WERI-Rb-1 (cell line): ENCODE data around the gene DBI.
A peak's percentile ranks its signal among the peaks of the same experiment; 100 is the strongest.

Experiments used
- DNase-seq: peaks from one replicate; pipeline ENCODE4 v3.0.0-alpha.2; 2020
- H3K27ac ChIP-seq: fragments of 250-450 bp; sonication (Bioruptor Pico); 2 replicates; pipeline ENCODE4 v1.5.1; 2020; ENCODE audit warnings: mild to moderate bottlenecking, moderate library complexity
- H3K27me3 ChIP-seq: fragments of 250-450 bp; sonication (Bioruptor Pico); 2 replicates; pipeline ENCODE4 v1.5.1; 2021; ENCODE audit warnings: mild to moderate bottlenecking, low read depth, moderate library complexity; ENCODE audit not compliant: insufficient read depth, severe bottlenecking
- H3K36me3 ChIP-seq: fragments of 250-450 bp; sonication (Bioruptor Pico); 2 replicates; pipeline ENCODE4 v1.5.1; 2020; ENCODE audit warnings: mild to moderate bottlenecking, moderate library complexity
- H3K4me3 ChIP-seq: 2 replicates; pipeline ENCODE4 v1.5.1; 2011; ENCODE audit warnings: low read depth, mild to moderate bottlenecking, control low read depth, low read length
- H3K9me3 ChIP-seq: fragments of 250-450 bp; sonication (Bioruptor Pico); 2 replicates; pipeline ENCODE4 v1.5.1; 2021; ENCODE audit warnings: mild to moderate bottlenecking, moderate library complexity; ENCODE audit not compliant: severe bottlenecking
- TF ChIP-seq, protein P1 (sequence below): IDR thresholded peaks from 2 replicates; pipeline ENCODE4 v1.5.1; 2011; ENCODE audit warnings: low read depth, mild to moderate bottlenecking, control low read depth, inconsistent platforms, low read length

Gene DBI

DNA sequence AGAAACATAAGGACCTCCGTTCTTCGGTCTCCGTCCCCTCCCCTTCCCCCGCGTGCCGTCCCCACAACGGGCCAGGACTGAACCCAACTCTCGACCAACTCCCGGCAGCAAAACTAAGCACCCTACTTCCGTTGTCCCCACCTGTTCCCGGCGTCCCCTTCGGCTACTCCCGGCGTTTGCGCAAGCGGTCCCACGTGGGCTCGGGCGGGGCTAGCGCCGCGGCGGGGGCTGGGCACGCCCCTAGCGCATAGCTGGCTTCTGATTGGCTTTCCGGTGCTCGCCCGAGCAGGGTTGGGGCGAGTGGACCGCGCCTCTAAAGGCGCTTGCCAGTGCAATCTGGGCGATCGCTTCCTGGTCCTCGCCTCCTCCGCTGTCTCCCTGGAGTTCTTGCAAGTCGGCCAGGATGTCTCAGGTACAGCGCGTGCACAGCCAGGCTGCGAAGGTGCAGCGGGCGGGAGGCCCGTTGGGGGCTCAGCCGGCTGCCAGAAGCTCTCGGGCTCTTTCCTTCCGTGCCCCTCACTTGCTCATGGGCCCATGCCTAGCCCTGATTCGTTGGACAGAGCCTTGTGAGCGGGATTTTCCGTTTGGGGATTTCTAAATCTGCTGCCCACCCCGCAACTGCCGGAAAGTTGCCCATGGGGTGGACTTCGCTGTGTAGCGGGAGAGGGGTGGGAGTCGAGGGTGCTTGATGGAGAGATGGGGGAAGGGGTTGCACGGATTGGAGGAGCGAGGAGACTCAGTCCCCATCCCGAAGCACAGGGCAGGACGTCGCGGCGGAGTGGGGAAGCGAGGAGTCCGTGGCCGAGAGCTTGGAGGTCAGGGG, at the start of gene DBI, which contains the start of gene C2orf76:
Gene DBI, plus strand, starts transcription at position 329 of the 823 bp plus-strand sequence. Its CDS starts 75 bp downstream, at position 404.
Gene C2orf76, minus strand, starts transcription at position 186 of the 823 bp plus-strand sequence. CDS start 26,875 bp downstream, outside the sequence.
- DNase-seq, result peak; percentile 96
- peak within 1 kb of the TSS; percentile 86 for H3K27ac ChIP-seq
- peaks cover 3% of the 10 kb centered on the region for H3K9me3 ChIP-seq
- TF ChIP-seq, protein P1, sequence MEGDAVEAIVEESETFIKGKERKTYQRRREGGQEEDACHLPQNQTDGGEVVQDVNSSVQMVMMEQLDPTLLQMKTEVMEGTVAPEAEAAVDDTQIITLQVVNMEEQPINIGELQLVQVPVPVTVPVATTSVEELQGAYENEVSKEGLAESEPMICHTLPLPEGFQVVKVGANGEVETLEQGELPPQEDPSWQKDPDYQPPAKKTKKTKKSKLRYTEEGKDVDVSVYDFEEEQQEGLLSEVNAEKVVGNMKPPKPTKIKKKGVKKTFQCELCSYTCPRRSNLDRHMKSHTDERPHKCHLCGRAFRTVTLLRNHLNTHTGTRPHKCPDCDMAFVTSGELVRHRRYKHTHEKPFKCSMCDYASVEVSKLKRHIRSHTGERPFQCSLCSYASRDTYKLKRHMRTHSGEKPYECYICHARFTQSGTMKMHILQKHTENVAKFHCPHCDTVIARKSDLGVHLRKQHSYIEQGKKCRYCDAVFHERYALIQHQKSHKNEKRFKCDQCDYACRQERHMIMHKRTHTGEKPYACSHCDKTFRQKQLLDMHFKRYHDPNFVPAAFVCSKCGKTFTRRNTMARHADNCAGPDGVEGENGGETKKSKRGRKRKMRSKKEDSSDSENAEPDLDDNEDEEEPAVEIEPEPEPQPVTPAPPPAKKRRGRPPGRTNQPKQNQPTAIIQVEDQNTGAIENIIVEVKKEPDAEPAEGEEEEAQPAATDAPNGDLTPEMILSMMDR, result no peak
- no peaks in the 10 kb centered on the region for H3K27me3 ChIP-seq
- peak within 1 kb of the TSS; percentile 82 for H3K4me3 ChIP-seq
- peaks cover 33% of the 10 kb centered on the region for H3K36me3 ChIP-seq

DNA sequence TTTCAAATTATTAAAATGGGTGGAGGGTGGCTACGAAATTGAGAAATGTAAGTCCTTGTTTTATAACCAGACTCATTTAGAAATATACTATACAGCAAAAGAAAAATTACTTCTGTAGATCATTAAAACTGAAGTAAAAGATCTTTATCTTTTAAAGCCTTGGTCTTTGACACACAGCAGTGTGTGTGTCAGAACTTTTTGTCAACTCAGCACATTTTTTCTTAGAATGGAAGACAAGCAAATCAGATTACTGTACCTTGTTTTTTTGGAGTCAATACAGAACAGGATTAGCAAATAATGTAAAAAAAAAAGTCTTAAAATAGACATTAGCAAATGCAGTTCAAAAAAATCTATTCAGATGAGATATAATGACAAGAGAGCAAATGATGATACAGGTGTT, 49.2 kb upstream of the DBI start:
- Histone ChIP-seq H3K9me3 (no peaks in the 10 kb centered on the region), H3K36me3 (no peaks in the 10 kb centered on the region), H3K27me3 (no peaks in the 10 kb centered on the region), H3K27ac (no peak overlapping the region), H3K4me3 (no peak overlapping the region)
- TF ChIP-seq, protein P1, result no peak
- DNase-seq, result no peak

DNA sequence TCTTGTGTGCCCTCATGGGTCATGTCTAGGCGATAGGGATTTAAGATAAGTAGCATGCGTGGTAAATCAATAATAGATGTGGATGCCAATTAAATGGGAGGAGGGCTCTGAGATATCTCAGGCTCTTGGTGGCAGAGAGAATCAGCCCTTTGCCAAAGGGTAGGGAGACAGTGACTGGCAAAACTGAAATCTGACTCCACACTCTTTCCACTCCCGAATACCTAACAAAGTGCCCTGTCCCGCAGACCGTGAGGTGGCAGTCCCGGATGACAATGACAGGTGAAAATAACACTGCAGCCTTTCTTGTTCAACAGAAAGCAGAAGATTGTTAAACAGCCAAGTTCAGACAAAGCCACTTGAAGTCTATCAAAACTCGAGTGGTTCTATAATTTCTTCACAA, 47.2 kb upstream of the DBI start:
- H3K9me3 ChIP-seq, result no peaks in the 10 kb centered on the region
- H3K27ac ChIP-seq, result no peak overlapping the region
- no peak for DNase-seq
- TF ChIP-seq, protein P1, result no peak
- H3K4me3 ChIP-seq, result no peak overlapping the region
- no peaks in the 10 kb centered on the region for H3K27me3 ChIP-seq
- no peaks in the 10 kb centered on the region for H3K36me3 ChIP-seq

DNA sequence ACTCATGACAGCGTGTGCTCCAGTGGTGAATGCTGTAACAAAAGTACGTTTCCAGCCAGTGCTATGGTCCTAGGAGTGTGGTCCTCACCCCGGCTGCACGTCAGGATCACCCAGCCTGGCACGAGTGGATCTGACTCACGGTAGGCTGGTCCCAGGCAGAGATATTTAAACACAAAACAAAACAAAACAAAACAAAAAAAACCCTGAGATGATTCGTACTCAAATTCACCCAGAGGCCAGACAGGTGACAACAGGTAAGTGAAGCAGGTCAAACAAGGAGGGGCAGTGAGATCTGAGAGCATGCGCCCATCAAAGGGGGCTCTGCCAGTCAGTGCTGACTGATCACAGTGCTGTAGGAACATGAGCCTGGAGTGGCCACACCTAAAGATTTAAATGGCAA, 43.3 kb upstream of the DBI start:
- no peak overlapping the region for H3K27ac ChIP-seq
- no peaks in the 10 kb centered on the region for H3K27me3 ChIP-seq
- H3K36me3 ChIP-seq, result no peaks in the 10 kb centered on the region
- DNase-seq, result no peak
- TF ChIP-seq, protein P1, result no peak
- H3K9me3 ChIP-seq, result no peaks in the 10 kb centered on the region
- H3K4me3 ChIP-seq, result no peak overlapping the region

DNA sequence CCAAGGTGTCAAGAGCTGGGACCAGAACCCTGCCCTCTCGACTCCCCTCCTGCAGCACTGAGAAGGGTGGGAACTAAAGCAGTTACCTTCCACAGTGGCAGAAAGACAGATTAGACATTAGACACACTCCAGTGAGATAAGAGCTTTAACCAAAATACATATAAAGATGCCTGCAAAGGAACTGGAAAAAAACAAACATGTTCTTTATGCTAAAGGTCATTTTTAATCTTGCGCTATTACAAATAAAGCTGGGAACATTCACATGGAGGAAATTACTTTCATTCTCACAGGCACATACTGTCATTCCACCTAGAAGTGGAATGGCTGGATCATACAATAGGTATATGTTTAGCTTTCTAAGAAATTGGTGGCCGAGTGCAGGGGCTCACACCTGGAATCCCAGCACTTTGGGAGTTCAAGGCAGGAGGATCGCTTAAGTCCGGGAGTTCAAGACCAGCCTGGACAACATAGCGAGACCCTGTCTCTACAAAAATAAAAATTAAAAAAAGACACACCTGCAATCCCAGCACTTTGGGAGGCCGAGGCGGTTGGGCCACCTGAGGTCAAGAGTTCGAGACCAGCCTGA, 42.0 kb upstream of the DBI start:
- Histone ChIP-seq H3K27me3 (no peaks in the 10 kb centered on the region), H3K9me3 (no peaks in the 10 kb centered on the region), H3K27ac (no peak overlapping the region), H3K36me3 (no peaks in the 10 kb centered on the region), H3K4me3 (no peak overlapping the region)
- TF ChIP-seq, protein P1, result no peak
- no peak for DNase-seq
